GM23338 (cell line): ENCODE measurements around the gene INPP5A. TPM values are rescaled to one million over a fixed set of nuclear protein-coding genes. Genes with fewer than 3 reads are reported as not detected.

Experiments
- ATAC-seq: fragments of 200-7000 bp; cut with Tn5 transposase; 3 replicates; pipeline ENCODE4 v1.9.1; 2020
- DNase-seq: peaks from one replicate; pipeline ENCODE4 v3.0.0-alpha.2; 2015; ENCODE audit warnings: low spot score
- H2AFZ ChIP-seq: fragments of 200-600 bp; sonication (generic); 2 replicates; pipeline ENCODE4 v1.8.0; 2016; ENCODE audit warnings: antibody characterized with exemption, mild to moderate bottlenecking, moderate library complexity
- H3F3A ChIP-seq: fragments of 200-600 bp; sonication (generic); replicated peaks from 2 replicates; pipeline ENCODE4 v1.8.0; 2017; ENCODE audit warnings: antibody characterized with exemption, mixed run types, low read depth
- H3K27ac ChIP-seq: fragments of 200-600 bp; sonication (generic); 2 replicates; pipeline ENCODE4 v1.6.1; 2016; ENCODE audit warnings: low read depth
- H3K27me3 ChIP-seq: fragments of 200-600 bp; sonication (generic); 2 replicates; pipeline ENCODE4 v1.8.0; 2016; ENCODE audit warnings: mild to moderate bottlenecking, mixed run types, moderate library complexity; ENCODE audit not compliant: insufficient read depth
- H3K36me3 ChIP-seq: fragments of 200-600 bp; sonication (generic); 2 replicates; pipeline ENCODE4 v1.8.0; 2016; ENCODE audit warnings: mild to moderate bottlenecking; ENCODE audit not compliant: insufficient read depth
- H3K4me1 ChIP-seq: fragments of 200-600 bp; sonication (generic); 2 replicates; pipeline ENCODE4 v1.8.0; 2016; ENCODE audit warnings: mild to moderate bottlenecking, moderate library complexity; ENCODE audit not compliant: insufficient read depth
- H3K4me2 ChIP-seq: fragments of 200-600 bp; sonication (generic); 2 replicates; pipeline ENCODE4 v1.7.1; 2017; ENCODE audit warnings: mixed run types
- H3K4me3 ChIP-seq: fragments of 200-600 bp; sonication (generic); 2 replicates; pipeline ENCODE4 v1.6.1; 2016; ENCODE audit warnings: mixed run types
- H3K79me2 ChIP-seq: fragments of 200-600 bp; sonication (generic); replicated peaks from 2 replicates; pipeline ENCODE4 v1.8.0; 2017; ENCODE audit warnings: mild to moderate bottlenecking; ENCODE audit not compliant: insufficient read depth
- H3K9me2 ChIP-seq: fragments of 200-600 bp; sonication (generic); 2 replicates; pipeline ENCODE4 v1.8.0; 2017; ENCODE audit not compliant: insufficient read depth
- H4K20me1 ChIP-seq: fragments of 200-600 bp; sonication (generic); replicated peaks from 2 replicates; pipeline ENCODE4 v1.8.0; 2017; ENCODE audit warnings: mild to moderate bottlenecking; ENCODE audit not compliant: insufficient read depth
- H3K27ac Mint-ChIP-seq: 2 replicates; pipeline ENCODE4 v1.8.0; 2020; ENCODE audit warnings: inconsistent platforms, mild to moderate bottlenecking, moderate library complexity, mixed read lengths
- H3K27me3 Mint-ChIP-seq: 3 replicates; pipeline ENCODE4 v1.8.0; 2022; ENCODE audit warnings: low read depth, mild to moderate bottlenecking, moderate library complexity, mixed read lengths, inconsistent platforms; ENCODE audit not compliant: insufficient read depth, poor library complexity
- H3K36me3 Mint-ChIP-seq: 3 replicates; pipeline ENCODE4 v1.8.0; 2021; ENCODE audit warnings: low read depth, mild to moderate bottlenecking, inconsistent platforms, moderate library complexity, mixed read lengths
- H3K4me1 Mint-ChIP-seq: 3 replicates; pipeline ENCODE4 v1.8.0; 2020; ENCODE audit warnings: mild to moderate bottlenecking, inconsistent platforms, mixed read lengths
- H3K4me3 Mint-ChIP-seq: 3 replicates; pipeline ENCODE4 v1.8.0; 2021; ENCODE audit warnings: moderate library complexity, mild to moderate bottlenecking, inconsistent platforms, mixed read lengths
- H3K9me3 Mint-ChIP-seq: 3 replicates; pipeline ENCODE4 v1.8.0; 2020; ENCODE audit warnings: moderate library complexity, mild to moderate bottlenecking, inconsistent platforms, mixed read lengths
- CREB1 ChIP-seq: fragments of 250-450 bp; sonication (Bioruptor Pico); IDR thresholded peaks from 2 replicates; pipeline ENCODE4 v1.5.0; 2020; ENCODE audit warnings: low read depth, mild to moderate bottlenecking, moderate library complexity
- CTCF ChIP-seq, 2 experiments: fragments of 200-600 bp in 1 of 2; sonication (generic) in 1 of 2; conservative IDR thresholded peaks; 2 replicates each; pipeline versions ENCODE4 v1.5.1 to v1.6.1; 2016 to 2017; ENCODE audit warnings: antibody characterized with exemption in 2 of 2, low read depth in 2 of 2, mild to moderate bottlenecking in 2 of 2, moderate library complexity in 1 of 2
- EZH2 ChIP-seq: fragments of 200-600 bp; sonication (generic); IDR thresholded peaks from one replicate; pipeline ENCODE4 v1.8.0; 2017; ENCODE audit warnings: antibody characterized with exemption, mild to moderate bottlenecking, low read depth; ENCODE audit not compliant: unreplicated experiment
- JUNB ChIP-seq: IDR thresholded peaks from one replicate; pipeline ENCODE4 v1.6.1; 2016; ENCODE audit warnings: antibody characterized with exemption; ENCODE audit not compliant: unreplicated experiment
- NANOG ChIP-seq: IDR thresholded peaks from 2 replicates; pipeline ENCODE4 v1.6.1; 2016; ENCODE audit warnings: antibody characterized with exemption, borderline replicate concordance
- POLR2AphosphoS5 ChIP-seq: IDR thresholded peaks from 2 replicates; pipeline ENCODE4 v1.6.1; 2016; ENCODE audit warnings: antibody characterized with exemption, low read depth
- STAT1 ChIP-seq: IDR thresholded peaks from one replicate; pipeline ENCODE4 v1.6.1; 2016; ENCODE audit warnings: antibody characterized with exemption; ENCODE audit not compliant: unreplicated experiment
- polyA plus RNA-seq: library from polyadenylated mRNA; unstranded; fragments of >200 nt; fragmentation: Nextera tagmentation; extraction: Ambion mirVana; gene quantifications from 2 replicates; pipeline ENCODE4 v1.2.1, GENCODE V29; 2016
- total RNA-seq: library from RNA; depleted of rRNA; stranded (reverse); fragments of >200 nt; shearing (Covaris generic); gene quantifications from 2 replicates; pipeline ENCODE4 v1.2.3, GENCODE V29; 2014
- TF ChIP-seq, protein P1 (sequence below): IDR thresholded peaks from 2 replicates; pipeline ENCODE4 v1.6.1; 2016; ENCODE audit warnings: antibody characterized with exemption
- TF ChIP-seq, protein P2 (sequence below): fragments of 250-450 bp; sonication (Bioruptor Pico); IDR thresholded peaks from 2 replicates; pipeline ENCODE4 v1.5.0; 2020; ENCODE audit warnings: mild to moderate bottlenecking, moderate library complexity

Gene INPP5A
- total and polyA plus RNA-seq, 2 experiments from 2014 or later = 5.9 to 40.6 TPM

GRCh38 chr10:132540456-132540855, 2.9 kb downstream of the INPP5A start:
- peaks cover 58% of the 10 kb centered on the region for H3K79me2 ChIP-seq

DNA sequence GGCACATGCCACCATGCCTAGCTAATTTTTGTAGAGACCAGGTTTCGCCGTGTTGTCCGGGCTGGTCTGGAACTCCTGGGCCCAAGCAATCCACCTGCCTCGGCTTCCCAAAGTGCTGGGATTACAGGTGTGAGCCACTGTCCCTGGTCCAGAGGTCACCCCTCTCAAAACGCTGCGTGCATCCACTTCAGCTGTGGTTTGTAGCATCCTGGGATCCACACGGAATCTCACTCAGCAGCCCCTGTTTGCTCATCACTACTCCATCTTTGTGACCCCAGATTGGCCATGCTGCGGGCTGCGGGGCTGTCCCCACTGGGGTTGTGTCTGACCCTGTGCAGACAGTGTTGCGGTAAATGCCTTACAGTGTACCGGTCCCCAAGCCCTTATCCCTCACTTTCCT, 3.5 kb downstream of the INPP5A start:
- H3K9me3 Mint-ChIP-seq = no peaks in the 10 kb centered on the region
- ATAC-seq = no peak
- no peaks in the 10 kb centered on the region for H3K36me3 Mint-ChIP-seq
- no peak for DNase-seq
- H2AFZ ChIP-seq = no peak overlapping the region
- H3K4me3 ChIP-seq = no peak overlapping the region
- H3K4me1 ChIP-seq = peaks cover 14% of the 10 kb centered on the region; the same call in 1 of the 2 replicates
- peaks cover 22% of the 10 kb centered on the region for H4K20me1 ChIP-seq
- H3K4me3 Mint-ChIP-seq = 0 out of 3 replicates have a peak overlapping the region, but pooled peaks have one; percentile 1
- peaks cover 10% of the 10 kb centered on the region for H3K27me3 ChIP-seq
- H3F3A ChIP-seq = no peaks in the 10 kb centered on the region
- no peak overlapping the region for H3K4me2 ChIP-seq
- no peak overlapping the region for H3K27ac ChIP-seq
- peak overlapping the region; percentile 58; the same call in 1 of the 2 replicates for H3K27ac Mint-ChIP-seq
- peaks cover 26% of the 10 kb centered on the region for H3K27me3 Mint-ChIP-seq
- peaks cover 63% of the 10 kb centered on the region for H3K79me2 ChIP-seq
- no peaks in the 10 kb centered on the region for H3K9me2 ChIP-seq
- H3K36me3 ChIP-seq = no peaks in the 10 kb centered on the region
- peaks cover 48% of the 10 kb centered on the region for H3K4me1 Mint-ChIP-seq
- TF ChIP-seq, protein P1, sequence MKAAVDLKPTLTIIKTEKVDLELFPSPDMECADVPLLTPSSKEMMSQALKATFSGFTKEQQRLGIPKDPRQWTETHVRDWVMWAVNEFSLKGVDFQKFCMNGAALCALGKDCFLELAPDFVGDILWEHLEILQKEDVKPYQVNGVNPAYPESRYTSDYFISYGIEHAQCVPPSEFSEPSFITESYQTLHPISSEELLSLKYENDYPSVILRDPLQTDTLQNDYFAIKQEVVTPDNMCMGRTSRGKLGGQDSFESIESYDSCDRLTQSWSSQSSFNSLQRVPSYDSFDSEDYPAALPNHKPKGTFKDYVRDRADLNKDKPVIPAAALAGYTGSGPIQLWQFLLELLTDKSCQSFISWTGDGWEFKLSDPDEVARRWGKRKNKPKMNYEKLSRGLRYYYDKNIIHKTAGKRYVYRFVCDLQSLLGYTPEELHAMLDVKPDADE = no peak
- no peak for TF ChIP-seq CREB1 (CRISPR knock-in tag)
- no peak for TF ChIP-seq JUNB
- TF ChIP-seq POLR2AphosphoS5 = no peak
- TF ChIP-seq EZH2 = no peak
- TF ChIP-seq, protein P2, sequence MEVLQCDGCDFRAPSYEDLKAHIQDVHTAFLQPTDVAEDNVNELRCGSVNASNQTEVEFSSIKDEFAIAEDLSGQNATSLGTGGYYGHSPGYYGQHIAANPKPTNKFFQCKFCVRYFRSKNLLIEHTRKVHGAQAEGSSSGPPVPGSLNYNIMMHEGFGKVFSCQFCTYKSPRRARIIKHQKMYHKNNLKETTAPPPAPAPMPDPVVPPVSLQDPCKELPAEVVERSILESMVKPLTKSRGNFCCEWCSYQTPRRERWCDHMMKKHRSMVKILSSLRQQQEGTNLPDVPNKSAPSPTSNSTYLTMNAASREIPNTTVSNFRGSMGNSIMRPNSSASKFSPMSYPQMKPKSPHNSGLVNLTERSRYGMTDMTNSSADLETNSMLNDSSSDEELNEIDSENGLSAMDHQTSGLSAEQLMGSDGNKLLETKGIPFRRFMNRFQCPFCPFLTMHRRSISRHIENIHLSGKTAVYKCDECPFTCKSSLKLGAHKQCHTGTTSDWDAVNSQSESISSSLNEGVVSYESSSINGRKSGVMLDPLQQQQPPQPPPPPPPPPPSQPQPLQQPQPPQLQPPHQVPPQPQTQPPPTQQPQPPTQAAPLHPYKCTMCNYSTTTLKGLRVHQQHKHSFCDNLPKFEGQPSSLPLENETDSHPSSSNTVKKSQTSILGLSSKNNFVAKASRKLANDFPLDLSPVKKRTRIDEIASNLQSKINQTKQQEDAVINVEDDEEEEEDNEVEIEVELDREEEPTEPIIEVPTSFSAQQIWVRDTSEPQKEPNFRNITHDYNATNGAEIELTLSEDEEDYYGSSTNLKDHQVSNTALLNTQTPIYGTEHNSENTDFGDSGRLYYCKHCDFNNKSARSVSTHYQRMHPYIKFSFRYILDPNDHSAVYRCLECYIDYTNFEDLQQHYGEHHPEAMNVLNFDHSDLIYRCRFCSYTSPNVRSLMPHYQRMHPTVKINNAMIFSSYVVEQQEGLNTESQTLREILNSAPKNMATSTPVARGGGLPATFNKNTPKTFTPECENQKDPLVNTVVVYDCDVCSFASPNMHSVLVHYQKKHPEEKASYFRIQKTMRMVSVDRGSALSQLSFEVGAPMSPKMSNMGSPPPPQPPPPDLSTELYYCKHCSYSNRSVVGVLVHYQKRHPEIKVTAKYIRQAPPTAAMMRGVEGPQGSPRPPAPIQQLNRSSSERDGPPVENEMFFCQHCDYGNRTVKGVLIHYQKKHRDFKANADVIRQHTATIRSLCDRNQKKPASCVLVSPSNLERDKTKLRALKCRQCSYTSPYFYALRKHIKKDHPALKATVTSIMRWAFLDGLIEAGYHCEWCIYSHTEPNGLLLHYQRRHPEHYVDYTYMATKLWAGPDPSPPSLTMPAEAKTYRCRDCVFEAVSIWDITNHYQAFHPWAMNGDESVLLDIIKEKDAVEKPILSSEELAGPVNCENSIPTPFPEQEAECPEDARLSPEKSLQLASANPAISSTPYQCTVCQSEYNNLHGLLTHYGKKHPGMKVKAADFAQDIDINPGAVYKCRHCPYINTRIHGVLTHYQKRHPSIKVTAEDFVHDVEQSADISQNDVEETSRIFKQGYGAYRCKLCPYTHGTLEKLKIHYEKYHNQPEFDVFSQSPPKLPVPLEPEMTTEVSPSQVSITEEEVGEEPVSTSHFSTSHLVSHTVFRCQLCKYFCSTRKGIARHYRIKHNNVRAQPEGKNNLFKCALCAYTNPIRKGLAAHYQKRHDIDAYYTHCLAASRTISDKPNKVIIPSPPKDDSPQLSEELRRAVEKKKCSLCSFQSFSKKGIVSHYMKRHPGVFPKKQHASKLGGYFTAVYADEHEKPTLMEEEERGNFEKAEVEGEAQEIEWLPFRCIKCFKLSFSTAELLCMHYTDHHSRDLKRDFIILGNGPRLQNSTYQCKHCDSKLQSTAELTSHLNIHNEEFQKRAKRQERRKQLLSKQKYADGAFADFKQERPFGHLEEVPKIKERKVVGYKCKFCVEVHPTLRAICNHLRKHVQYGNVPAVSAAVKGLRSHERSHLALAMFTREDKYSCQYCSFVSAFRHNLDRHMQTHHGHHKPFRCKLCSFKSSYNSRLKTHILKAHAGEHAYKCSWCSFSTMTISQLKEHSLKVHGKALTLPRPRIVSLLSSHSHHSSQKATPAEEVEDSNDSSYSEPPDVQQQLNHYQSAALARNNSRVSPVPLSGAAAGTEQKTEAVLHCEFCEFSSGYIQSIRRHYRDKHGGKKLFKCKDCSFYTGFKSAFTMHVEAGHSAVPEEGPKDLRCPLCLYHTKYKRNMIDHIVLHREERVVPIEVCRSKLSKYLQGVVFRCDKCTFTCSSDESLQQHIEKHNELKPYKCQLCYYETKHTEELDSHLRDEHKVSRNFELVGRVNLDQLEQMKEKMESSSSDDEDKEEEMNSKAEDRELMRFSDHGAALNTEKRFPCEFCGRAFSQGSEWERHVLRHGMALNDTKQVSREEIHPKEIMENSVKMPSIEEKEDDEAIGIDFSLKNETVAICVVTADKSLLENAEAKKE (CRISPR knock-in tag) = no peak
- no peak for TF ChIP-seq NANOG
- no peak for TF ChIP-seq STAT1

More at GRCh38 chr10:132540456-132540855, 2.9 kb downstream of the INPP5A start:
- Histone ChIP-seq H3K4me3 (no peak overlapping the region), H3K4me1 (peaks cover 14% of the 10 kb centered on the region; the same call in 1 of the 2 replicates), H4K20me1 (peaks cover 22% of the 10 kb centered on the region), H3F3A (no peaks in the 10 kb centered on the region), H3K27me3 (peaks cover 10% of the 10 kb centered on the region), H3K9me2 (no peaks in the 10 kb centered on the region), H3K27ac (peak overlapping the region; percentile 39), H2AFZ (no peak overlapping the region), H3K36me3 (no peaks in the 10 kb centered on the region), H3K4me2 (0 out of 2 replicates have a peak overlapping the region, but pooled peaks have one; percentile 17)
- no peak for TF ChIP-seq EZH2
- peak in 1 of 2 experiments; percentile 35; a peak in 1 of 4 replicates for TF ChIP-seq CTCF (conservative IDR thresholded peaks at IDR 0.05; ENCODE audit: low read depth in 2 of 2)
- TF ChIP-seq STAT1 = no peak
- DNase-seq (peak; percentile 38), ATAC-seq (peak; percentile 3; the same call in 1 of the 3 replicates)
- Mint-ChIP-seq H3K4me1 (peaks cover 53% of the 10 kb centered on the region), H3K27me3 (peaks cover 29% of the 10 kb centered on the region), H3K36me3 (no peaks in the 10 kb centered on the region), H3K4me3 (0 out of 3 replicates have a peak overlapping the region, but pooled peaks have one; percentile 4), H3K9me3 (no peaks in the 10 kb centered on the region), H3K27ac (no peak overlapping the region; the same call in none of the 2 replicates)
